MM.1S (cell line): ENCODE data around the gene CFAP251.

Experiments
- DNase-seq: peaks from one replicate; pipeline ENCODE4 v3.0.0-alpha.2; 2015
- H2AFZ ChIP-seq: fragments of 300-600 bp; sonication (generic); 2 replicates; pipeline ENCODE4 v1.6.0; 2016; ENCODE audit warnings: antibody characterized with exemption, low read length
- H3F3A ChIP-seq: fragments of 300-600 bp; sonication (generic); 2 replicates; pipeline ENCODE4 v1.6.1; 2016; ENCODE audit warnings: mild to moderate bottlenecking, antibody characterized with exemption, low read length, moderate library complexity, mixed read lengths; ENCODE audit not compliant: insufficient read depth
- H3K27ac ChIP-seq: fragments of 300-600 bp; sonication (generic); 2 replicates; pipeline ENCODE4 v1.5.1; 2016; ENCODE audit warnings: mild to moderate bottlenecking, low read length
- H3K27me3 ChIP-seq: fragments of 300-600 bp; sonication (generic); replicated peaks from 2 replicates; pipeline ENCODE4 v1.6.0; 2016; ENCODE audit warnings: low read length; ENCODE audit not compliant: insufficient read depth
- H3K36me3 ChIP-seq: fragments of 300-600 bp; sonication (generic); replicated peaks from 2 replicates; pipeline ENCODE4 v1.6.1; 2016; ENCODE audit warnings: mild to moderate bottlenecking, low read length, mixed read lengths; ENCODE audit not compliant: insufficient read depth
- H3K4me1 ChIP-seq: fragments of 300-600 bp; sonication (generic); 2 replicates; pipeline ENCODE4 v1.6.1; 2016; ENCODE audit warnings: low read length, mixed read lengths
- H3K4me2 ChIP-seq: fragments of 300-600 bp; sonication (generic); 2 replicates; pipeline ENCODE4 v1.6.0; 2016; ENCODE audit warnings: low read depth, low read length
- H3K4me3 ChIP-seq: fragments of 300-600 bp; sonication (generic); 2 replicates; pipeline ENCODE4 v1.5.1; 2016; ENCODE audit warnings: low read length, mixed read lengths
- H3K79me2 ChIP-seq: fragments of 300-600 bp; sonication (generic); 2 replicates; pipeline ENCODE4 v1.6.1; 2016; ENCODE audit warnings: mixed run types, low read length, mixed read lengths
- H3K9ac ChIP-seq: fragments of 300-600 bp; sonication (generic); 2 replicates; pipeline ENCODE4 v1.6.1; 2016; ENCODE audit warnings: low read length, mixed read lengths
- H3K9me2 ChIP-seq: fragments of 300-600 bp; sonication (generic); replicated peaks from 2 replicates; pipeline ENCODE4 v1.6.1; 2016; ENCODE audit warnings: mild to moderate bottlenecking, low read length, mixed read lengths; ENCODE audit not compliant: insufficient read depth
- H3K9me3 ChIP-seq: fragments of 300-600 bp; sonication (generic); replicated peaks from 2 replicates; pipeline ENCODE4 v1.6.1; 2016; ENCODE audit warnings: mild to moderate bottlenecking, low read length, mixed read lengths; ENCODE audit not compliant: insufficient read depth
- H4K20me1 ChIP-seq: fragments of 300-600 bp; sonication (generic); 2 replicates; pipeline ENCODE4 v1.6.1; 2016; ENCODE audit warnings: mild to moderate bottlenecking, low read length, moderate library complexity, mixed read lengths; ENCODE audit not compliant: insufficient read depth
- EZH2 ChIP-seq: fragments of 300-600 bp; sonication (generic); optimal IDR thresholded peaks from 2 replicates; pipeline ENCODE3; 2017; ENCODE audit warnings: low read depth, mild to moderate bottlenecking, antibody characterized with exemption, low read length, mixed read lengths
- EZH2phosphoT487 ChIP-seq: fragments of 300-600 bp; sonication (generic); IDR thresholded peaks from 2 replicates; pipeline ENCODE4 v1.6.1; 2018; ENCODE audit warnings: antibody characterized with exemption, low read length
- TF ChIP-seq, protein P1 (sequence below): fragments of 300-600 bp; sonication (generic); IDR thresholded peaks from 2 replicates; pipeline ENCODE4 v1.5.1; 2016; ENCODE audit warnings: antibody characterized with exemption, low read length, mixed read lengths

The CFAP251 gene

DNA sequence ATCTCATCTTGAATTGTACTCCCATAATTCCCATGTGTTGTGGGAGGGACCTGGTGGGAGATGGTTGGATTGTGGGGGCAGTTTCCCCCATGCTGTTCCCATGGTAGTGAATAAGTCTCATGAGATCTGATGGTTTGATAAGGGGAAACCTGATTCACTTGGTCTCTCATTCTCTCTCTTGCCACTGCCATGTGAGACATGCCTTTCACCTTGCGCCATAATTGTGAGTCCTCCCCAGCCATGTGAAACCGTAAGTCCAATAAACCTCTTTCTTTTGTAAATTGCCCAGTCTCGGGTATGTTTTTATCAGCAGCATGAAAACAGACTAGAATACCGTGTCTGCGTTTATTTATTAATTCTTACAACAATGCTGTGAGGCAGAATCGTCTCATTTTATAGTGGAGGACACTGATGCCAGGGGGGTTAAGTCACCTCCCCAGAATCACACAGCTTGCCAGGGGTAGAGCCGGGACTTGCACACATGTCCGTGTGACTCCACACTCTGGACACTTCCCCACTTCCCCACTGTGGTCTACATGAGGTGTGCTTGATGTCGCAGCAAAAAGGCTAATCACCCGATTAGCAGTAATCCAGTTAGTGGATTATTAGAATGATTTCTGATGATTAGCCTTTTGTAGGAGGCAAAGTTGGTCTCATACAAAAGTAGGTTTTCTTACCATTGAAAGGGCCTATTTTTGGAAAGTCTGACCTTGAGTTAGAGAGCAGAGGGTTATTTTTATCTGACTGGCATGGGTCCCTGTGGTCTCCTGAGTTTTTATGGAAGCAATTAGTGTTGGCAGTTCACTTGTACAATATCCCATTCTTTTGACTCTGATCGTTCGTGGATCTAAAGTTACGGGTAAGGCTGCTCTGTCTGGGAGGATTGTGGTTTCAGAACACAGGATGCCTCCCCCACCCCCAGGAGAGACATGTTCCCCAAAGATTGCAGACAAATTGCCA is 55.9 kb downstream of the CFAP251 start:
- no peaks in the 10 kb centered on the region for H3K36me3 ChIP-seq
- no peaks in the 10 kb centered on the region for H3K27me3 ChIP-seq
- no peak overlapping the region for H3K4me2 ChIP-seq
- no peak overlapping the region for H2AFZ ChIP-seq
- no peaks in the 10 kb centered on the region for H3K79me2 ChIP-seq
- no peaks in the 10 kb centered on the region for H3K9me2 ChIP-seq
- H3K4me3 ChIP-seq, result no peak overlapping the region
- H3K9me3 ChIP-seq, result no peaks in the 10 kb centered on the region
- DNase-seq, result no peak
- no peak for TF ChIP-seq EZH2
- TF ChIP-seq EZH2phosphoT487, result no peak
- TF ChIP-seq, protein P1, sequence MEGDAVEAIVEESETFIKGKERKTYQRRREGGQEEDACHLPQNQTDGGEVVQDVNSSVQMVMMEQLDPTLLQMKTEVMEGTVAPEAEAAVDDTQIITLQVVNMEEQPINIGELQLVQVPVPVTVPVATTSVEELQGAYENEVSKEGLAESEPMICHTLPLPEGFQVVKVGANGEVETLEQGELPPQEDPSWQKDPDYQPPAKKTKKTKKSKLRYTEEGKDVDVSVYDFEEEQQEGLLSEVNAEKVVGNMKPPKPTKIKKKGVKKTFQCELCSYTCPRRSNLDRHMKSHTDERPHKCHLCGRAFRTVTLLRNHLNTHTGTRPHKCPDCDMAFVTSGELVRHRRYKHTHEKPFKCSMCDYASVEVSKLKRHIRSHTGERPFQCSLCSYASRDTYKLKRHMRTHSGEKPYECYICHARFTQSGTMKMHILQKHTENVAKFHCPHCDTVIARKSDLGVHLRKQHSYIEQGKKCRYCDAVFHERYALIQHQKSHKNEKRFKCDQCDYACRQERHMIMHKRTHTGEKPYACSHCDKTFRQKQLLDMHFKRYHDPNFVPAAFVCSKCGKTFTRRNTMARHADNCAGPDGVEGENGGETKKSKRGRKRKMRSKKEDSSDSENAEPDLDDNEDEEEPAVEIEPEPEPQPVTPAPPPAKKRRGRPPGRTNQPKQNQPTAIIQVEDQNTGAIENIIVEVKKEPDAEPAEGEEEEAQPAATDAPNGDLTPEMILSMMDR, result no peak
- H3K4me1 ChIP-seq, result no peaks in the 10 kb centered on the region
- no peaks in the 10 kb centered on the region for H3F3A ChIP-seq
- H4K20me1 ChIP-seq, result no peaks in the 10 kb centered on the region
- no peak overlapping the region for H3K27ac ChIP-seq
- H3K9ac ChIP-seq, result no peak overlapping the region

DNA sequence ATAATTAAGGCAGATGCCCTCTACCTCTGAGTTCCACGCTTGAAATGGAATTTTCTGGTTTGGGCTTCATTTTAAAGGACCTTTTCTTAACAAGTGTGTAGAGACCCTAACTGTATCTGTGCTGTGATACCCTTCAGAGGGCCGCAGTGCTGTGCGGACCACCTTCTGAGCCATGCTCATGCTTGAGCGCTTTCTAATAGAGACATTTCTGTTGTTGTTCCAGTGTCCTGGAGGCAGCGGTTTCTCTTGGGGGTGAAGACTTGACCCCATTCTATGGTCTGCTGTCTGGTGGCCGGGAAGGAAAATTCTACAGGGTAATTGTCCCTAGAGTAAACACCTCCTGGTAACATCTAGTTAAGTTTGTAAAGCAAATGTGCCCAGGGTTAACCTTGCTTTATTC is 56.6 kb downstream of the CFAP251 start:
- Histone ChIP-seq H3K9me2 (no peaks in the 10 kb centered on the region), H3K27me3 (no peaks in the 10 kb centered on the region), H4K20me1 (no peaks in the 10 kb centered on the region), H2AFZ (no peak overlapping the region), H3K79me2 (no peaks in the 10 kb centered on the region), H3K36me3 (no peaks in the 10 kb centered on the region), H3K4me2 (no peak overlapping the region), H3K27ac (no peak overlapping the region), H3F3A (no peaks in the 10 kb centered on the region), H3K4me1 (no peaks in the 10 kb centered on the region), H3K9me3 (no peaks in the 10 kb centered on the region), H3K9ac (no peak overlapping the region), H3K4me3 (no peak overlapping the region)
- TF ChIP-seq EZH2, result no peak
- TF ChIP-seq EZH2phosphoT487, result no peak
- TF ChIP-seq, protein P1, result no peak
- DNase-seq, result no peak

DNA sequence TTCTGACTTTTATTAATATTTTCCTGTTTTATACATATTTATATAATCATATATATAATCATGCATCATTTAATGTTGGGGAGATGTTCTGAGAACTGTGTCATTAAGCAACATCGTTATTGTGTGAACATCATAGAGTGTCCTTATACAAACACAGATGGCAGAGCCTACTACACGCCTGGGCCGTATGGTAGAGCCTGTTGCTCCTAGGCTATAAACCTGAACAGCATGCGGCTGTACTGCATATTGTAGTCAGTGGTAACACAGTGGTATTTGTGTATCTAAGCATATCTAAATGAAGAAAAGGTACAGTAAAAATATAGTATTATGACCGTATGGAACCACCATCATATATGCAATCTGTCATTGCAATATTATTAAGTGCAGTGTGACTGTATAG is 58.6 kb downstream of the CFAP251 start:
- Histone ChIP-seq H3K27ac (no peak overlapping the region), H3K4me2 (no peak overlapping the region), H3K9me2 (no peaks in the 10 kb centered on the region), H3K4me3 (no peak overlapping the region), H3K4me1 (no peaks in the 10 kb centered on the region), H3K79me2 (no peaks in the 10 kb centered on the region), H3F3A (no peaks in the 10 kb centered on the region), H2AFZ (no peak overlapping the region), H3K27me3 (no peaks in the 10 kb centered on the region), H3K9ac (no peak overlapping the region), H4K20me1 (no peaks in the 10 kb centered on the region), H3K9me3 (no peaks in the 10 kb centered on the region), H3K36me3 (no peaks in the 10 kb centered on the region)
- TF ChIP-seq EZH2phosphoT487, result no peak
- TF ChIP-seq, protein P1, result no peak
- TF ChIP-seq EZH2, result no peak
- no peak for DNase-seq
